B cell (primary cell): Measurements from ENCODE around the gene ADCY2.

Experiments
- EZH2 ChIP-seq: IDR thresholded peaks from 2 replicates; pipeline ENCODE4 v1.6.1; 2012; ENCODE audit warnings: borderline replicate concordance, low read depth, mild to moderate bottlenecking, moderate library complexity, low read length; ENCODE audit not compliant: insufficient read depth, poor library complexity, severe bottlenecking
- TF ChIP-seq, protein P1 (sequence below): fragments of 200-600 bp; IDR thresholded peaks from one replicate; pipeline ENCODE4 v1.8.0; 2022; ENCODE audit warnings: antibody characterized with exemption, mild to moderate bottlenecking

DNA sequence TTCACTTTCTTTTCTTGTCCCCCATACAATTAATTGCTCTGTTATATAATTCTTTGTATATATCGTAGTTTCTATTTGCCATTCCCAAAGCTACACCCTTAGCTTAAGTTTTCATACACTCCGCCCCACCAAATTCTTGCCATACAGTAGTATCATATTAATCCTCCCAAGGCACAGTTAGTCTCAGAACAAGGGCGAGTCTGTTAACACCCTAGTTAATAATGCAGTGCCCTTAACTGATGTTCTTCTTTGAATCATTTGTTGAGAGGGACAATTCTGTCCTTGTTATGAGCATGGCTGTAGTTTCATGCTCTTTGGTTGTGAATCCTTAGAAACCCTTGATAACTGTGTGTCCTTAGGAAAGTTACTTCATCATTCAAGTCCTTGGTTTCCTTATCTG, 248.8 kb downstream of the ADCY2 start:
- TF ChIP-seq EZH2 = no peak
- TF ChIP-seq, protein P1, sequence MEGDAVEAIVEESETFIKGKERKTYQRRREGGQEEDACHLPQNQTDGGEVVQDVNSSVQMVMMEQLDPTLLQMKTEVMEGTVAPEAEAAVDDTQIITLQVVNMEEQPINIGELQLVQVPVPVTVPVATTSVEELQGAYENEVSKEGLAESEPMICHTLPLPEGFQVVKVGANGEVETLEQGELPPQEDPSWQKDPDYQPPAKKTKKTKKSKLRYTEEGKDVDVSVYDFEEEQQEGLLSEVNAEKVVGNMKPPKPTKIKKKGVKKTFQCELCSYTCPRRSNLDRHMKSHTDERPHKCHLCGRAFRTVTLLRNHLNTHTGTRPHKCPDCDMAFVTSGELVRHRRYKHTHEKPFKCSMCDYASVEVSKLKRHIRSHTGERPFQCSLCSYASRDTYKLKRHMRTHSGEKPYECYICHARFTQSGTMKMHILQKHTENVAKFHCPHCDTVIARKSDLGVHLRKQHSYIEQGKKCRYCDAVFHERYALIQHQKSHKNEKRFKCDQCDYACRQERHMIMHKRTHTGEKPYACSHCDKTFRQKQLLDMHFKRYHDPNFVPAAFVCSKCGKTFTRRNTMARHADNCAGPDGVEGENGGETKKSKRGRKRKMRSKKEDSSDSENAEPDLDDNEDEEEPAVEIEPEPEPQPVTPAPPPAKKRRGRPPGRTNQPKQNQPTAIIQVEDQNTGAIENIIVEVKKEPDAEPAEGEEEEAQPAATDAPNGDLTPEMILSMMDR = no peak
